ENCODE data around the gene LOXL1. TPM values are rescaled to one million over a fixed set of nuclear protein-coding genes. Genes with fewer than 3 reads are reported as not detected.
A peak's percentile ranks its signal among the peaks of the same experiment; 100 is the strongest.
"Not testable (repeated sequence)": the region's sequence is repeated elsewhere in the genome, so short reads cannot be mapped to it uniquely, and the experiment has no call there.

The LOXL1 gene
- total RNA-seq, 1 experiment from 2014 or later, result 249 TPM

GRCh38 chr15:73972984-73973682 lies 46.9 kb downstream of the LOXL1 start:
- no peaks in the 10 kb centered on the region for H4K20me1 ChIP-seq (ENCODE audit: low read length)
- peak; percentile 89 for DNase-seq
- no TSS peak for BruUV-seq (replicated peaks)

GRCh38 chr15:73973683-73974200 lies 47.5 kb downstream of the LOXL1 start:
- H3K4me3 ChIP-seq (ENCODE audit: low read length); ATAC-seq; H3K36me3 ChIP-seq (ENCODE audit: low read depth, low read length); H3K4me2 ChIP-seq (ENCODE audit: low read length); POLR2A ChIA-PET (ENCODE audit: unreplicated experiment); H3K79me2 ChIP-seq (ENCODE audit: low read length); H3K9me3 ChIP-seq (ENCODE audit: low read length); H3K27me3 ChIP-seq (ENCODE audit: low read length); BruUV-seq (replicated peaks); H4K20me1 ChIP-seq (ENCODE audit: low read length); DNase-seq; H2AFZ ChIP-seq (ENCODE audit: low read length); H3K27ac ChIP-seq (ENCODE audit: low read length); H3K9ac ChIP-seq (ENCODE audit: low read length); H3K9me2 ChIP-seq (replicated peaks; ENCODE audit: low read length); H3F3A ChIP-seq (ENCODE audit: low read length, unreplicated experiment): not testable (repeated sequence)
- H3K4me1 ChIP-seq (ENCODE audit: insufficient read depth, low read length), result peaks cover 12% of the 10 kb centered on the region
- CTCF ChIA-PET, result interaction anchor here (1.0 kb wide), 1 partner anchor 63 kb away, joined by 3 read pairs; no protein-coding TSS in a partner anchor
- intact Hi-C loops (cut with micrococcal nuclease), result loop anchor here (1.0 to 10.0 kb wide), 3 partner anchors 16 to 331 kb away; no protein-coding TSS in a partner anchor

More at GRCh38 chr15:73972984-73973682, 46.9 kb downstream of the LOXL1 start:
- peak overlapping the region; percentile 62 for H2AFZ ChIP-seq (ENCODE audit: low read length)
- no peaks in the 10 kb centered on the region for H3K79me2 ChIP-seq (ENCODE audit: low read length)
- peak overlapping the region; percentile 61 for H3K4me3 ChIP-seq (ENCODE audit: low read length)
- H3K9me2 ChIP-seq (replicated peaks; ENCODE audit: low read length), result no peaks in the 10 kb centered on the region
- no peak overlapping the region for H3K27ac ChIP-seq (ENCODE audit: low read length)
- TF ChIP-seq, protein P1, sequence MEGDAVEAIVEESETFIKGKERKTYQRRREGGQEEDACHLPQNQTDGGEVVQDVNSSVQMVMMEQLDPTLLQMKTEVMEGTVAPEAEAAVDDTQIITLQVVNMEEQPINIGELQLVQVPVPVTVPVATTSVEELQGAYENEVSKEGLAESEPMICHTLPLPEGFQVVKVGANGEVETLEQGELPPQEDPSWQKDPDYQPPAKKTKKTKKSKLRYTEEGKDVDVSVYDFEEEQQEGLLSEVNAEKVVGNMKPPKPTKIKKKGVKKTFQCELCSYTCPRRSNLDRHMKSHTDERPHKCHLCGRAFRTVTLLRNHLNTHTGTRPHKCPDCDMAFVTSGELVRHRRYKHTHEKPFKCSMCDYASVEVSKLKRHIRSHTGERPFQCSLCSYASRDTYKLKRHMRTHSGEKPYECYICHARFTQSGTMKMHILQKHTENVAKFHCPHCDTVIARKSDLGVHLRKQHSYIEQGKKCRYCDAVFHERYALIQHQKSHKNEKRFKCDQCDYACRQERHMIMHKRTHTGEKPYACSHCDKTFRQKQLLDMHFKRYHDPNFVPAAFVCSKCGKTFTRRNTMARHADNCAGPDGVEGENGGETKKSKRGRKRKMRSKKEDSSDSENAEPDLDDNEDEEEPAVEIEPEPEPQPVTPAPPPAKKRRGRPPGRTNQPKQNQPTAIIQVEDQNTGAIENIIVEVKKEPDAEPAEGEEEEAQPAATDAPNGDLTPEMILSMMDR (conservative IDR thresholded peaks at IDR 0.05; ENCODE audit: low read depth, low read length), result peak; percentile 81
- no peak for TF ChIP-seq EZH2 (IDR thresholded peaks at IDR 0.05; ENCODE audit: low read length, unreplicated experiment)
- CTCF ChIA-PET, result interaction anchor here (0.7 to 1.6 kb wide), 11 partner anchors 10 to 335 kb away, joined by 3 to 43 read pairs (median 8); partner anchors contain the start of gene PML
- no peaks in the 10 kb centered on the region for H3K36me3 ChIP-seq (ENCODE audit: low read depth, low read length)
- POLR2A ChIA-PET (ENCODE audit: unreplicated experiment), result interaction anchor here (0.6 to 1.0 kb wide), 5 partner anchors 10 to 76 kb away, joined by 3 to 15 read pairs (median 4); partner anchors contain the start of gene PML
- no peak overlapping the region for H3K9ac ChIP-seq (ENCODE audit: low read length)
- intact Hi-C loops (cut with micrococcal nuclease), result loop anchor here (1.0 to 10.0 kb wide), 3 partner anchors 16 to 332 kb away; no protein-coding TSS in a partner anchor
- H3K4me1 ChIP-seq (ENCODE audit: insufficient read depth, low read length), result peaks cover 12% of the 10 kb centered on the region
- H3K9me3 ChIP-seq (ENCODE audit: low read length), result no peaks in the 10 kb centered on the region
- no peaks in the 10 kb centered on the region for H3K27me3 ChIP-seq (ENCODE audit: low read length)
- H3F3A ChIP-seq (ENCODE audit: low read length, unreplicated experiment), result no peaks in the 10 kb centered on the region
- peak overlapping the region; percentile 80 for H3K4me2 ChIP-seq (ENCODE audit: low read length)
- ATAC-seq, result peak; percentile 87

DNA sequence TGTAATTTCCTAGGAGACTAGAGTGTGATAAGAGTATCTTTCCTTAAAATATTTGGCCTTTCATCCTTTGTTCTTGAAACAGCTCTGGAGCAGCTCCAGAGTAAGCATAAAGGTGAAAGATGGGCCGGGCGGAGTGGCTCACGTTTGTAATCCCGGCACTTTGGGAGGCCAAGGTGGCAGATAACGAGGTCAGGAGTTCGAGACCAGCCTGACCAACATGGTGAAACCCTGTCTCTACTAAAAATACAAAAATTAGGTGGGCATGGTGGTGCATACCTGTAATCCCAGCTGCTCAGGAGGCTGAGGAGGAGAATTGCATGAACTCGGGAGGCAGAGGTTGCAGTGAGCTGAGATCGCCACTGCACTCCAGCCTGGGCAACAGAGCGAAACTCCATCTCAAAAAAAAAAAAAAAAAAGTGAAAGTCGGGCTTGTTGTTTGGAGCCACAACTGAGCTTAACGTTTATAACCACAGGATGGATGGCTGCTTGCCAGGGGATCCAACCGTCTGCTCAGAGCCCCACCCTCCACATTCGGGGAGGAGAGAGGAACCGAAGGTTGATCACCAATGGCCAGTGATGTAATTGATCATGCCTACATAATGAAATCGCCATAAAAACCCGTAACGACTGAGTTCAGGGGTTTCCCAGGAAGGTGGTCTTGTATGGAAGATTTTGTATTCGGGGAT lies 49.3 kb downstream of the LOXL1 start:
- H2AFZ ChIP-seq (ENCODE audit: low read length); H3K36me3 ChIP-seq (ENCODE audit: low read depth, low read length); H3K4me1 ChIP-seq (ENCODE audit: insufficient read depth, low read length); H3K79me2 ChIP-seq (ENCODE audit: low read length); H3K4me3 ChIP-seq (ENCODE audit: low read length); H3K4me2 ChIP-seq (ENCODE audit: low read length); DNase-seq; H3K27me3 ChIP-seq (ENCODE audit: low read length); POLR2A ChIA-PET (ENCODE audit: unreplicated experiment); H3K9ac ChIP-seq (ENCODE audit: low read length); H3K27ac ChIP-seq (ENCODE audit: low read length); H4K20me1 ChIP-seq (ENCODE audit: low read length); BruUV-seq (replicated peaks); ATAC-seq; H3K9me3 ChIP-seq (ENCODE audit: low read length); H3F3A ChIP-seq (ENCODE audit: low read length, unreplicated experiment); H3K9me2 ChIP-seq (replicated peaks; ENCODE audit: low read length): not testable (repeated sequence)
- CTCF ChIA-PET, result interaction anchor here (0.7 kb wide), 1 partner anchor 61 kb away, joined by 3 read pairs; no protein-coding TSS in a partner anchor
- intact Hi-C loops (cut with micrococcal nuclease), result loop anchor here (10.0 kb wide), 1 partner anchor 329 kb away; no protein-coding TSS in a partner anchor

All from PC-3 (cell line).